OCI-LY3 (cell line): Measurements from ENCODE around the gene RAB8B.

ENCODE experiments used
- H2AFZ ChIP-seq: fragments of 200-600, 300-600 bp; shearing (Covaris generic); 2 replicates; pipeline ENCODE4 v1.6.0; 2014; ENCODE audit warnings: antibody characterized with exemption, low read depth, low read length
- H3K27ac ChIP-seq: fragments of 200-600, 300-600 bp; sonication (generic); 2 replicates; pipeline ENCODE4 v1.5.1; 2014; ENCODE audit warnings: mild to moderate bottlenecking, low read length, moderate library complexity, mixed read lengths
- H3K27me3 ChIP-seq: fragments of 200-600, 300-600 bp; sonication (generic); 2 replicates; pipeline ENCODE4 v1.6.1; 2014; ENCODE audit warnings: low read depth, low read length, mixed read lengths
- H3K36me3 ChIP-seq: fragments of 200-600, 300-600 bp; sonication (generic); replicated peaks from 2 replicates; pipeline ENCODE3; 2014; ENCODE audit warnings: low read depth, low read length, mixed read lengths
- H3K4me1 ChIP-seq: fragments of 300-600, 200-600 bp; sonication (generic); 2 replicates; pipeline ENCODE4 v1.6.1; 2014; ENCODE audit warnings: low read length, mixed read lengths
- H3K4me2 ChIP-seq: fragments of 200-600, 300-600 bp; sonication (generic); 2 replicates; pipeline ENCODE4 v1.6.1; 2014; ENCODE audit warnings: low read length, mixed read lengths
- H3K4me3 ChIP-seq: fragments of 300-600, 200-600 bp; sonication (generic); 2 replicates; pipeline ENCODE4 v1.5.1; 2014; ENCODE audit warnings: antibody characterized with exemption, mild to moderate bottlenecking, low read length, moderate library complexity
- H3K79me2 ChIP-seq: fragments of 300-600, 200-600 bp; shearing (Covaris generic); 2 replicates; pipeline ENCODE4 v1.6.1; 2014; ENCODE audit warnings: mild to moderate bottlenecking, low read length, mixed read lengths
- H3K9ac ChIP-seq: fragments of 300-600, 200-600 bp; shearing (Covaris generic); 2 replicates; pipeline ENCODE4 v1.6.0; 2014; ENCODE audit warnings: mild to moderate bottlenecking, low read length, moderate library complexity
- H3K9me3 ChIP-seq: fragments of 200-600, 300-600 bp; shearing (Covaris generic); 2 replicates; pipeline ENCODE4 v1.6.1; 2014; ENCODE audit warnings: low read length, mixed read lengths; ENCODE audit not compliant: insufficient read depth
- H4K20me1 ChIP-seq: fragments of 200-600, 300-600 bp; sonication (generic); 2 replicates; pipeline ENCODE4 v1.6.1; 2016; ENCODE audit warnings: low read length, mixed read lengths; ENCODE audit not compliant: insufficient read depth
- EZH2phosphoT487 ChIP-seq: fragments of 200-600 bp; shearing (Covaris generic); IDR thresholded peaks from 2 replicates; pipeline ENCODE4 v1.6.1; 2018; ENCODE audit warnings: antibody characterized with exemption, mixed run types, low read depth
- TF ChIP-seq, protein P1 (sequence below): fragments of 200-600, 300-600 bp; sonication (generic); IDR thresholded peaks from 2 replicates; pipeline ENCODE4 v1.5.1; 2014; ENCODE audit warnings: antibody characterized with exemption, low read length, low read depth

RAB8B gene

DNA sequence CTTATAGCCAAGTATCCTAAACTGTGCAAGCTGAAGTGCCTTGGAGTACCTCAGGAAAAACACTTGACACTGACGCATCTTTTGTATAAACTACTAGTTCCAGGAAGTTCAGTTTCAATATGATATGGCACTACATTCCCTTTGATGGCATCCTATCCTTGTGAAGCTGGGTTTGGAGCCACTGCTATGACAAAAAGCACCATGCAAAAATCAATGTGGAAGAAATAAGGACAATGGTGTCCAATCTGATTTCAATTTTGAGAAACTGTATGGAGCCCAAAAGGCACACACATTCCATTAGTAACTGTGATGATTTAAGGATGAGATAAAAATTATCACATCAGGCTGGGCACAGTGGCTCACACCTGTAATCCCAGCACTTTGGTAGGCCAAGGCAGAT is 37.7 kb upstream of the RAB8B start:
- Histone ChIP-seq H3K27ac (no peak overlapping the region), H3K27me3 (no peaks in the 10 kb centered on the region), H3K36me3 (peaks cover 12% of the 10 kb centered on the region), H3K4me1 (peaks cover 5% of the 10 kb centered on the region), H3K4me2 (no peak overlapping the region), H3K9ac (no peak overlapping the region), H3K9me3 (no peaks in the 10 kb centered on the region), H3K4me3 (no peak overlapping the region), H2AFZ (no peak overlapping the region), H4K20me1 (no peaks in the 10 kb centered on the region), H3K79me2 (peaks cover 11% of the 10 kb centered on the region)
- TF ChIP-seq, protein P1, sequence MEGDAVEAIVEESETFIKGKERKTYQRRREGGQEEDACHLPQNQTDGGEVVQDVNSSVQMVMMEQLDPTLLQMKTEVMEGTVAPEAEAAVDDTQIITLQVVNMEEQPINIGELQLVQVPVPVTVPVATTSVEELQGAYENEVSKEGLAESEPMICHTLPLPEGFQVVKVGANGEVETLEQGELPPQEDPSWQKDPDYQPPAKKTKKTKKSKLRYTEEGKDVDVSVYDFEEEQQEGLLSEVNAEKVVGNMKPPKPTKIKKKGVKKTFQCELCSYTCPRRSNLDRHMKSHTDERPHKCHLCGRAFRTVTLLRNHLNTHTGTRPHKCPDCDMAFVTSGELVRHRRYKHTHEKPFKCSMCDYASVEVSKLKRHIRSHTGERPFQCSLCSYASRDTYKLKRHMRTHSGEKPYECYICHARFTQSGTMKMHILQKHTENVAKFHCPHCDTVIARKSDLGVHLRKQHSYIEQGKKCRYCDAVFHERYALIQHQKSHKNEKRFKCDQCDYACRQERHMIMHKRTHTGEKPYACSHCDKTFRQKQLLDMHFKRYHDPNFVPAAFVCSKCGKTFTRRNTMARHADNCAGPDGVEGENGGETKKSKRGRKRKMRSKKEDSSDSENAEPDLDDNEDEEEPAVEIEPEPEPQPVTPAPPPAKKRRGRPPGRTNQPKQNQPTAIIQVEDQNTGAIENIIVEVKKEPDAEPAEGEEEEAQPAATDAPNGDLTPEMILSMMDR: no peak
- TF ChIP-seq EZH2phosphoT487: no peak

DNA sequence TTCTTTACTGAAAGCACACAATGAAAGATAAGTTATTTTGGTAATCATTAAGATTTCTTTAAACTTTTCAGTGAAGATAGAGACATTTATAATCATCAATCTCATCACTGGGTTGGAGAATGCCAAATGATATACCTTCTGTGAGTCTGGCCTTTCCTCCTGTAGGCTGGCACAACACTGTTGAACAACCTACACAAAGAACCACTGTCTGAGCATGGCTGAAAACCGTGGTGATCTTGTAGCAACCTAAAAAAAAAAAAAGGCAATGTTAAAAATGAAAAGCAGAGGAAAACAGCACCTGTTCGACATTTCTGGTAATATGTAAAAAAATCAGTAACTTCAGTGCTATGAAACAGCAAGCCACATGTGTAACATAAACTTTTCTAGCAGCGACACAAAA is 33.9 kb upstream of the RAB8B start:
- TF ChIP-seq EZH2phosphoT487: no peak
- TF ChIP-seq, protein P1: no peak
- H3K4me2 ChIP-seq: no peak overlapping the region; the same call in 1 of the 2 replicates
- H2AFZ ChIP-seq: no peak overlapping the region
- H3K27me3 ChIP-seq: no peaks in the 10 kb centered on the region
- H3K9me3 ChIP-seq: no peaks in the 10 kb centered on the region
- peaks cover 16% of the 10 kb centered on the region for H3K79me2 ChIP-seq
- H3K36me3 ChIP-seq: peaks cover 12% of the 10 kb centered on the region
- peaks cover 5% of the 10 kb centered on the region for H3K4me1 ChIP-seq
- H3K27ac ChIP-seq: no peak overlapping the region
- no peak overlapping the region; the same call in 1 of the 2 replicates for H3K4me3 ChIP-seq
- no peak overlapping the region for H3K9ac ChIP-seq
- no peaks in the 10 kb centered on the region for H4K20me1 ChIP-seq

DNA sequence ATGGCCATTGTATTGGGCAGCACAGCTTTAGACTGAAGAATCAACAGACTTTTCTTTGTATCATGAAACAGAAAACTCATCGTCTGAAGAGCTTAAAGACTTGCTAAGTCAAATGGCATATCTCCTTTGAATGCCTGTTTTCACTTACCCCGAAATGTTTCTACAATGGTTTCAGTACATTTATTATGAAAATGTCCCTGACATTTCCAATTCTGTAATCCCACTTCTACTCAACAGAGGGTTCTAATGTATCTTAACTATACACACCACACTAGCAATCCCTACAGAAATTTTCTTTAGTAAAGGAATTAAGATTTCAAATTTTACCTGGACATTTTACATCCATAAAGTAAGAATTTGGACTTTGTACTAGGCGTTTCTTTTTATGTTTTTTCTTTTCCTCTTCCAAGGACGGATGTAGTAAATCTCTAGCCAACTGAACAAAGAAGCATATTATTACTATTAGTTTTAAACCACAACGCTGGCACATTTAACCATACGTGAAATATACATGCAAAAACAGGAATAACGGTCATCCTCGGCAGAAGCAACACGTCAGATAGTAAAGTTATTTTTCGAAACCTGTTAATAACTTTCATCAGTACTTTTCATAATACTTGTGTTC is 33.2 kb upstream of the RAB8B start:
- TF ChIP-seq, protein P1: no peak
- TF ChIP-seq EZH2phosphoT487: no peak
- H2AFZ ChIP-seq: peak overlapping the region; percentile 89; the same call in 1 of the 2 replicates
- peaks cover 16% of the 10 kb centered on the region for H3K79me2 ChIP-seq
- no peaks in the 10 kb centered on the region for H4K20me1 ChIP-seq
- H3K4me1 ChIP-seq: peaks cover 5% of the 10 kb centered on the region
- peak overlapping the region; percentile 84 for H3K4me3 ChIP-seq
- H3K27ac ChIP-seq: peak overlapping the region; percentile 75
- H3K27me3 ChIP-seq: no peaks in the 10 kb centered on the region
- peak overlapping the region; percentile 88 for H3K4me2 ChIP-seq
- H3K9ac ChIP-seq: peak overlapping the region; percentile 87
- peaks cover 12% of the 10 kb centered on the region for H3K36me3 ChIP-seq
- H3K9me3 ChIP-seq: no peaks in the 10 kb centered on the region

DNA sequence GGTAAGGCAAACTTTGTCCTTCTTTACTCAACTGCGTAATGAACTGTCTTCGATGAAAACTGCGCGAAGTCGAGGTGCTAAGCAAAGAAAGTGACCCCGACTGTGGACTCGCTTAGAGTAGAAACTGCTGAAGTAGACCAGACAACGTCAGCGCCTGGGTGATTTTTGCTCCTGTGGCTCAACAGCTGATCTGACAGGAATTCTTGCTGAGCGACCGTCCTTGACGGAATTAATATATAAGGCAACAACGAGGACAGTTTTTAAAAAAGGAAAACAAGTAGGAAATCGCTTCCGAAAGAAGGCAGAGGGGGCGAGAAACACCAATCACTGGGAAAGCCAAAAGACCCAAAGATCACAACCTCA is 32.7 kb upstream of the RAB8B start:
- Histone ChIP-seq H3K9ac (peak overlapping the region; percentile 87), H3K27me3 (no peaks in the 10 kb centered on the region), H3K79me2 (peaks cover 16% of the 10 kb centered on the region), H3K4me1 (peaks cover 5% of the 10 kb centered on the region), H3K4me3 (peak overlapping the region; percentile 84), H3K9me3 (no peaks in the 10 kb centered on the region), H4K20me1 (no peaks in the 10 kb centered on the region), H2AFZ (peak overlapping the region; percentile 89), H3K36me3 (peaks cover 8% of the 10 kb centered on the region), H3K4me2 (peak overlapping the region; percentile 88), H3K27ac (peak overlapping the region; percentile 75)
- TF ChIP-seq, protein P1: no peak
- no peak for TF ChIP-seq EZH2phosphoT487
